HepG2 (cell line): ENCODE data around the gene VEGFB.
A peak's percentile ranks its signal among the peaks of the same experiment; 100 is the strongest.

Experiments
- CTCF ChIP-seq: sonication (generic); formaldehyde crosslinking; IDR thresholded peaks from 2 replicates; pipeline ENCODE4 v1.5.0; 2020; ENCODE audit warnings: mild to moderate bottlenecking, missing genetic modification reagents, moderate library complexity
- ELK4 ChIP-seq: sonication (generic); formaldehyde crosslinking; IDR thresholded peaks from 2 replicates; pipeline ENCODE4 v1.9.0; 2021; ENCODE audit warnings: missing genetic modification reagents, borderline replicate concordance
- EP300 ChIP-seq, 3 experiments: sonication (generic) in 1 of 3; formaldehyde crosslinking in 1 of 3; IDR thresholded peaks; 2 replicates each; pipeline versions ENCODE4 v1.5.1 to v1.6.1; 2011 to 2020; ENCODE audit warnings: low read depth in 2 of 3, low read length in 2 of 3, borderline replicate concordance in 1 of 3, improper control_type of control experiment in 1 of 3, mild to moderate bottlenecking in 1 of 3, missing genetic modification reagents in 1 of 3, moderate library complexity in 1 of 3
- MXD3 ChIP-seq: IDR thresholded peaks from 2 replicates; pipeline ENCODE4 v1.6.1; 2016; ENCODE audit warnings: mild to moderate bottlenecking, missing biosample characterization, missing genetic modification reagents
- NFE2 ChIP-seq: sonication (generic); formaldehyde crosslinking; IDR thresholded peaks from 2 replicates; pipeline ENCODE4 v1.4.0; 2020; ENCODE audit warnings: missing genetic modification reagents
- POLR2A ChIP-seq, 2 experiments: IDR thresholded peaks; 2 replicates each; pipeline ENCODE4 v1.6.1; 2011; ENCODE audit warnings: low read depth in 2 of 2, low read length in 2 of 2, mild to moderate bottlenecking in 1 of 2, moderate library complexity in 1 of 2; ENCODE audit not compliant: insufficient read depth in 1 of 2
- POLR2AphosphoS5 ChIP-seq: IDR thresholded peaks from 2 replicates; pipeline ENCODE4 v1.6.1; 2012; ENCODE audit warnings: low read depth, low read length
- RAD21 ChIP-seq: fragments of 450-650 bp; formaldehyde crosslinking; IDR thresholded peaks from 2 replicates; pipeline ENCODE4 v1.5.0; 2020; ENCODE audit warnings: mild to moderate bottlenecking
- RXRA ChIP-seq: sonication (generic); formaldehyde crosslinking; IDR thresholded peaks from 2 replicates; pipeline ENCODE4 v1.5.1; 2020; ENCODE audit warnings: missing genetic modification reagents
- U2AF1 ChIP-seq: fragments of 200-400 bp; formaldehyde crosslinking; optimal IDR thresholded peaks from 2 replicates; pipeline ENCODE3; 2017; ENCODE audit warnings: mild to moderate bottlenecking, low read depth, low read length
- ZFP1 ChIP-seq: IDR thresholded peaks from 2 replicates; pipeline ENCODE4 v1.6.1; 2016
- ZNF101 ChIP-seq: sonication (generic); formaldehyde crosslinking; IDR thresholded peaks from 2 replicates; pipeline ENCODE4 v1.4.0; 2020; ENCODE audit warnings: mild to moderate bottlenecking, low read depth, missing genetic modification reagents, borderline replicate concordance

GRCh38 chr11:64203421-64204079 lies 30.8 kb upstream of the VEGFB start:
- TF ChIP-seq ZFP1, result no peak
- no peak for TF ChIP-seq POLR2AphosphoS5
- 0 out of 4 replicates have a peak, but pooled peaks of 1 of the 2 experiments have one; percentile 8 for TF ChIP-seq POLR2A (IDR thresholded peaks at IDR 0.05; ENCODE audit: insufficient read depth in 1 of 2, low read depth in 2 of 2, low read length in 2 of 2)
- no peak for TF ChIP-seq CTCF (CRISPR knock-in tag)
- no peak for TF ChIP-seq NFE2 (CRISPR knock-in tag)
- TF ChIP-seq U2AF1, result no peak
- no peak for TF ChIP-seq ELK4 (CRISPR knock-in tag)
- TF ChIP-seq MXD3 (CRISPR knock-in tag), result no peak
- no peak for TF ChIP-seq EP300 (IDR thresholded peaks at IDR 0.05; ENCODE audit: low read depth in 2 of 2, low read length in 2 of 2)
- TF ChIP-seq EP300 (CRISPR knock-in tag; IDR thresholded peaks at IDR 0.05; ENCODE audit: borderline replicate concordance), result no peak
- no peak for TF ChIP-seq RAD21 (CRISPR knock-in tag)
- no peak for TF ChIP-seq RXRA (CRISPR knock-in tag)
- no peak for TF ChIP-seq ZNF101 (CRISPR knock-in tag)
